OCI-M2 (cell line): Measurements from ENCODE around the gene HSPBAP1.
"Not testable (repeated sequence)": the region's sequence is repeated elsewhere in the genome, so short reads cannot be mapped to it uniquely, and the experiment has no call there.

Experiments
- DNase-seq: peaks from one replicate; lab custom pipeline; 2025; ENCODE audit not compliant: unreplicated experiment; lab: John Stamatoyannopoulos, UW

HSPBAP1 gene

GRCh38 chr3:122785231-122785630 is 8.4 kb downstream of the HSPBAP1 start:
- no peak for DNase-seq

DNA sequence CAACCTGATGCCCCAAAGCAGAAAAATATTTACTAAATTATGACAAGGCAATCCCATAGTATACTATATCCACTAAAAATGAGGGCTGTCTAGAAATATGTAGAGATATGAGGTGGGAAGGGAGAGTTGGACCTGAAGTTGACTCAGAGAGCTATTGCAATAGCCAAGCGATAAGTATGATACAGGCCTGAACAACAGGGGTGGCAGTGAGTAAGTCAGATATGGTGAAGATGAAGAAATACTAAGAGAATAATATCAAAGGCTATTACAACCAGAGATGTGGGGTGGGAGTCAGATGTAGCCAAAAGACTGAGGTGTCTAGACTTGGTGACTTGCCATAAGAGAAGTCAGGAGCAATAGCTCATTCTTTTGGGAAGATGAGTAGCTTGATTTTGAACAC is 9.2 kb downstream of the HSPBAP1 start:
- no peak for DNase-seq

DNA sequence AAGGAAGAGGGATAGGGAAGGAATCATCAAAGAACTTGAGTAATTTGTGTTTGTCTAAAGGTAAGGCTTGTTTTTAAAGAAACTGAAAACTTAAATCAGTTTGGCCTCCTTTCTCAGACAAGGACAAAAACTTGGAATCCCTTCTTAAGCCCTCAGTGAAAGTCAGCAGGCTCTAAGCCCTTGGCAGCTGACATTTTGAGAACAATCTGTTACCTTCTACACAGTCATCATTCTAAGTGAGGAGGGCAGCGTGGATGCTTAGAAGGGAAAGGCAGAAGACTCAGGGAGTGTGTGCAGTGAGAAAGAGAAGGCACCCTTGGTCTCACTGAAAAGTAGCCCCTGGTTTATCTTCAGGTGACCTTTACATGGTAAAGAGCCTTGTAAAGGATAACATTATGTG is 10.8 kb downstream of the HSPBAP1 start:
- DNase-seq: no peak

DNA sequence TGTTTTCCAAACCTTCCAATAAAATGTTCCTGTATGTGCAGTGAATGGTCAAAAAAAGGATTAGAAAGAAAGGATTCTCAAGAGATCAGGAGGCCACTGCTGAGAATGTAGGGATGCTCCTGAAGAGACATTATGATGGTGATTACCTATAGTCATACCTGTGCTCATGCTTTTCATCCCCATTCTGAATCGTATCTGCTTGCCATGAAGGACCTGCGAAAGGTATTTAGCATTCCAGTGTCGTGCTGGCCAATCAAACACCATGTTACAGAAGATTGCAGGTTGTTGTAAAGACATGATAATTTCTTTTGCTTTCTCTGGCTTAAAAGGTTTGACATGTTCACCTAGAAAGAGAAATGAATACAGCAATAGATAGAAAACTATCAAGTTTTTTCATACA is 16.1 kb downstream of the HSPBAP1 start:
- no peak for DNase-seq

DNA sequence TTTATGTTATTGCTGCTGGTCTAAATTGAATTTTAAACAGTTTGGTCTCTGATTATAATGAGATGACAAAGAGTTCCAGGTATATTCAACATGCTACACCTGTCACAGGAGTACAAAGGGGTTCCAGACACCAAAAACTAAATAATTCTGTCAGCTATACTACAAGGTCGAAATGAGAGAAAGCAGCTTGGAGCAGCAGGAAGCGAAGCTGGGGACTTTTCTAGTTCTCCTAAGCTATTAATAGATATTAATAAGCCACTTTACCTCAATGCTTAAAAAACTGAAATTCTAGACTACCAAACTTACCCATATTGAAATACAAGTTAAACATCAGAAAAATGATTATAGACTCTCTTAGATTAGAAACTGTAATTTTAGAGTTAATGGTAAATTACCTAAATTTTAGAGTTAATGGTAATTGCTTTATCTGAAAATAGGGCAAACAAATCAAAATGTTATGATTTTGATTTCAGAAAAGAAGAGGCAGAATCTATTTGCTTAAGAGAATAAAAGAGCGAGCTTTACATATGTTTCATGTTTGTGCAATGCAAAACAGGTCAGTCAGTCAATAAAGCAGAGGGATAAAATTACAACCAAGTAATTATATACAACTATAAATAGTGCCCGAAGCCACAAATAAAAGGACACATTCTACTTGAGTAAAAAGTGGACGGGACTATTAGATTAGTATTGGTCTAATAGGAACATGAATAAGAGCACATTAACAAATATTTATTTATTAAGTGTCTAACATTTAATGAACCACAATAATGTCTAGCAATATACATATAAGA is 16.8 kb downstream of the HSPBAP1 start:
- DNase-seq: no peak

GRCh38 chr3:122774564-122774963 is 19.1 kb downstream of the HSPBAP1 start:
- DNase-seq: no peak

- no peak for DNase-seq
Observed at GRCh38 chr3:122773944-122774509, 19.6 kb downstream of the HSPBAP1 start.

GRCh38 chr3:122772827-122773226 is 20.8 kb downstream of the HSPBAP1 start:
- DNase-seq: no peak

DNA sequence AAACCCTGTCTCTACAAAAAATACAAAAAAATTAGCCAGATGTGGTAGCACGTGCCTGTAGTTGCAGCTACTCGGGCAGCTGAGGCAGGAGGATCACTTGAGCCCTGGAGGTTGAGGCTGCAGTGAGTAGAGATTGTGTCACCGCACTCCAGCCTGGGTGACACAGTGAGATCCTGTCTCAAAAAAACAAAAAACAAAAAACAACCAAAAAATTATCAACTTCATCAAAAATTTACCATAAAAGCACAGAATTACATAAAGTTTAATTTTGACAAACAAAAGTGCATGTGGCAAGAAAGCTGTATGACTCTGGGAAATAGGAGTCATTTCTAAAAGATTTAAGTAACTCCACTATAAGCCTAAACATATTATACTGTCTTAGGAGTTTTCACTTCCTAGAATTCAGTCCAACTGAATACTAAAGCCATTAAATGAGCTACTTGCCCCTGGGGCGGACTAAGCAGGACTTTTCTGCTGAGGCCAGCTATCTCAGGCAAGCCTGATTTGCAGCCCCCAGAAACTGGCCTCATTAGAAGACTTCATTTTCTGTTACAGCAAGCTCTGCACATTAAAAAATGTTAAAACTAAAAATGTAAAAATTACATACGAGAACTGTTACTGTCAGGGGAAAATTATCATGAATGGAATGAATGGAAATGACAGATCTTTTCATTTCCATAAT is 23.0 kb downstream of the HSPBAP1 start:
- DNase-seq: no peak

GRCh38 chr3:122767540-122768372 is 25.9 kb downstream of the HSPBAP1 start:
- DNase-seq: no peak

DNA sequence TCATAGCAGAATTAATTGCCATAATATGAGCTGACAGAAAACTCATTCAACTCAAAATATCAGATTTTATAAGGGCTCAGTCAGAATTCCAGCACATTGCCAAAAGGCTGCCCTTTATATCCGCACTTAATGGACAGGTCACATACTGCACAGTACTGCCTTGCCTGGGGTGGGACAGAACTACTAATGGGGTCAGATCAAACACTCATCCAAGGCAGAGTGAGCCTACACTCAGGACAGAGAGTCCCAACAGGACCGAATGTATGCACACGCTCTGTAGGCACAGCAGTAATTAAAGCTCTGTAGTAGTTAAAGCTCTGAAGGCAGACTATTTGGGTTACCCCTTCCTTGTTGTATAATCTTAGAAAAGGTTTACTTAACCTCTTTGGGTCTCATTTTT is 27.2 kb downstream of the HSPBAP1 start:
- DNase-seq: no peak

DNA sequence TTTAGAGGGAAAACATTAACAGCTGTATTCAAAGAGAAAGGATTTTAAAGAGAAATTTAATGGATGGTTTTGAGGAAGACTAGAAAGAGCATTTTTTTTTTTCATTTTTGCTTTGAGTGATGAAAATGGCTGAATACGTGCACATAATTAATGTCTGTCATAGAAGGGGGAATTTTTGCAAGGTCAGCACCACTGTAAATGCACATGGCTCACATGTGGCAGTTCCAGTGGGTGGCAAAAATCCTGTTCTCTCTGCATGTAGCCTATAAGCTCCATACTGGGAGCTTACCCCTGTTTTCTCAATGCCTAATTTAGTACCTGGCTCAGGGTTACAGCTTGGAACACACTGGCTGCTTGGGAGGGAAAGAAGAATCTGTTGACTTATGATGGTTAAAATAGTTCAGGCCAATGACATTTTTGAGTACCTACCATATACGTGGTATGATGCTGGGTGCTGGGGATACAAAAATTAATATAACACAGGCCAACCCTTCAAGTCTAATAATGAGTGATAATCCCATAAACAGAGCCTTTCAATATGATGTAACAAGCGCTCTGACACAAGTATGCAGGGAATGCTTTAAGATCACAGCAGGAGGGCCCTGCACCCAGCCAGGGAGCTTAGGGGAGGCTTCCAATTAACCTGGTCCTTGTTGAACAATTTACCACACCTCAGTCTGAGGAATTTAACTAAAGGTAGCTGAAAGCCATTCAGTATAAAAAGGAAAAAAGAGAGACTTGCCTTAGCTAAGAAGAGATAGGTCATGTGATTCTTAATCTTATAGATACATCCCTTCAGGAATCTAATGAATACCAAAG is 33.0 kb downstream of the HSPBAP1 start:
- no peak for DNase-seq

- no peak for DNase-seq
Observed at GRCh38 chr3:122758877-122759560, 34.6 kb downstream of the HSPBAP1 start.

GRCh38 chr3:122755491-122755890 is 38.1 kb downstream of the HSPBAP1 start:
- DNase-seq: no peak

DNA sequence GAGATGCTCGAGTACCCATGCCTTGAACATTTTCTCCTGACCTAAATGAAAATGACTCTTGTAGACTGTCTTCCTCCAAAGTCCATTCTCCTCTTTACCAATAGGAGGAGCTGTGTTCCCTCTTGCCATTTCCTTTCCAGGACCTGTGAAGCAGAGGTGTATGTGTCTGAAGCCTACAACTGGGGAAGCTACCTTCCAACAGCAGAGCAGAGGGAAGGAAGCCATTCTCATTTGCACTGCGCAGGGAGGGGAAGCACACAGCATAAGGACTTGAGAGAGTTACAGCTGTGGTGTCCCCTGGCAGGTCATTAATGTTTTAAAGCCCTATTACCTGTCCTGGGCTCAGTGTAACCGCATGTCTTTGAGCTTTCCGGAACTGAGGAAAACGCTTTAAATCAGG is 38.7 kb downstream of the HSPBAP1 start:
- no peak for DNase-seq

DNA sequence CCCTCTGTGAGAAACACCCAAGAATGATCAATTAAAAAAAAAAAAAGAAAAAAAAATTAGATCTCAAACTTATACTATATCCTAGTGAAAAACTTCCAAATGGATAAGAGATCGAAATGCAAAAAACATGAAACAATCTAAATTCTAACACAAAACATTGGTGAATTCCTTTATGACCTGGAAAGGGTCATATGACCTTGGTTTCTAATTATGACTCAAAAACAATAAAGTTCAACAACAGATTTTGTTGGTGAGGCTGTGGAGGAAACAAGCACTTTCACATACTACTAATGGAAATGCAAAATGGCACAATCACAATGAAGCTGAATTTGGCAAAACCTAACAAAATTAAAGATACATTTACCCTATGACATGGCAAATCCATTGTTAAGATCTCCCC is 45.3 kb downstream of the HSPBAP1 start:
- no peak for DNase-seq

- not testable (repeated sequence) for DNase-seq
Observed at GRCh38 chr3:122747295-122747694, 46.3 kb downstream of the HSPBAP1 start.

GRCh38 chr3:122745369-122746021 is 48.1 kb downstream of the HSPBAP1 start:
- no peak for DNase-seq

DNA sequence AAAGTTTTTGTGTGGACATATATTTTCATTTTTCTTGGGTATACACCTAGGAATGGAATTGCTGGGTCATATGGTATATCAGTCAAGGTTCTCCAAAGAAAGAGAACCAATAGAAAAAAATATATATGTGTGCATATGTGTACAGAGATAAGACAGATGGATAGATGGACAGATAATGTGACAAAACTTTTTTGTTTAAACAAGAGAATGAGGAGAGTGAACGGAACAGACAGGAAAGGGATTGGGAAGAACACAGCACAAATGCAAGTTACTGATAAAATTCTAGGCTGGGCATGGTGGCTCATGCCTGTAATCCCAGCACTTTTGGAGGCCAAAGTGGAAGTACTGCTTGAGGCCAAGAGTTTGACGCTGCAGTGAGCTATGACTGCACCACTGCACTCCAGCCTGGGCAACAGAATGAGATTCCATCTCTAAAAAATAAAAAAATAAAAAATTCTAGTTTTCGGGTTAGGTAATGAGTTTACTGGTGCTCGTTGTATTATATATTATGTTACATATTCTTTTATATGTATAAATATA is 50.0 kb downstream of the HSPBAP1 start:
- no peak for DNase-seq
